ENCODE data around the gene KCNIP1. TPM values are rescaled to one million over a fixed set of nuclear protein-coding genes. Genes with fewer than 3 reads are reported as not detected.

The KCNIP1 gene
- total RNA-seq, 2 experiments from 2014 or later, result not detected

- DNase-seq (no peak), ATAC-seq (no peak)
- H3K27ac Mint-ChIP-seq, result no peak overlapping the region
- ChIA-PET POLR2A (no interaction called here), CTCF (interaction anchor here (0.7 kb wide), 1 partner anchor 59 kb away, joined by 3 read pairs; no protein-coding TSS in a partner anchor)
- no peaks in the 10 kb centered on the region for H3K4me1 Mint-ChIP-seq (ENCODE audit: low read depth)
- H3K36me3 Mint-ChIP-seq (ENCODE audit: low read depth), result no peaks in the 10 kb centered on the region
- no peaks in the 10 kb centered on the region for H3K27me3 Mint-ChIP-seq (ENCODE audit: low read depth)
- H3K4me3 Mint-ChIP-seq, result no peak overlapping the region
- no peaks in the 10 kb centered on the region for H3K9me3 Mint-ChIP-seq (ENCODE audit: insufficient read depth)
Observed at GRCh38 chr5:170769898-170770416, 266.1 kb downstream of the KCNIP1 start.

- Mint-ChIP-seq H3K9me3 (ENCODE audit: insufficient read depth) (no peaks in the 10 kb centered on the region), H3K36me3 (ENCODE audit: low read depth) (no peaks in the 10 kb centered on the region), H3K4me1 (ENCODE audit: low read depth) (no peaks in the 10 kb centered on the region), H3K27me3 (ENCODE audit: low read depth) (no peaks in the 10 kb centered on the region), H3K4me3 (no peak overlapping the region), H3K27ac (no peak overlapping the region)
- DNase-seq (no peak), ATAC-seq (no peak)
- ChIA-PET CTCF (no interaction called here), POLR2A (no interaction called here)
Observed at GRCh38 chr5:170771496-170771895, 267.7 kb downstream of the KCNIP1 start.

- no peak for DNase-seq
- POLR2A ChIA-PET, result no interaction called here
- no peak overlapping the region for H3K27ac Mint-ChIP-seq
- H3K27me3 Mint-ChIP-seq (ENCODE audit: low read depth), result no peaks in the 10 kb centered on the region
- no peaks in the 10 kb centered on the region for H3K36me3 Mint-ChIP-seq (ENCODE audit: low read depth)
- no peaks in the 10 kb centered on the region for H3K9me3 Mint-ChIP-seq (ENCODE audit: insufficient read depth)
- H3K4me1 Mint-ChIP-seq (ENCODE audit: low read depth), result no peaks in the 10 kb centered on the region
- CTCF ChIA-PET, result no interaction called here
- H3K4me3 Mint-ChIP-seq, result no peak overlapping the region
- ATAC-seq, result no peak
Observed at GRCh38 chr5:170773024-170773985, 269.5 kb downstream of the KCNIP1 start.

GRCh38 chr5:170774831-170775230 lies 271.0 kb downstream of the KCNIP1 start:
- Mint-ChIP-seq H3K36me3 (ENCODE audit: low read depth) (no peaks in the 10 kb centered on the region), H3K27ac (no peak overlapping the region), H3K9me3 (ENCODE audit: insufficient read depth) (no peaks in the 10 kb centered on the region), H3K4me1 (ENCODE audit: low read depth) (no peaks in the 10 kb centered on the region), H3K4me3 (no peak overlapping the region), H3K27me3 (ENCODE audit: low read depth) (no peaks in the 10 kb centered on the region)
- ChIA-PET CTCF (no interaction called here), POLR2A (no interaction called here)
- ATAC-seq, result no peak
- DNase-seq, result no peak

GRCh38 chr5:170781946-170782345 lies 278.1 kb downstream of the KCNIP1 start:
- ChIA-PET CTCF (no interaction called here), POLR2A (no interaction called here)
- no peaks in the 10 kb centered on the region for H3K9me3 Mint-ChIP-seq (ENCODE audit: insufficient read depth)
- H3K4me3 Mint-ChIP-seq, result no peak overlapping the region
- ATAC-seq, result no peak
- no peaks in the 10 kb centered on the region for H3K4me1 Mint-ChIP-seq (ENCODE audit: low read depth)
- no peaks in the 10 kb centered on the region for H3K36me3 Mint-ChIP-seq (ENCODE audit: low read depth)
- no peak overlapping the region for H3K27ac Mint-ChIP-seq
- no peak for DNase-seq
- no peaks in the 10 kb centered on the region for H3K27me3 Mint-ChIP-seq (ENCODE audit: low read depth)

GRCh38 chr5:170782438-170782837 lies 278.6 kb downstream of the KCNIP1 start:
- no peaks in the 10 kb centered on the region for H3K36me3 Mint-ChIP-seq (ENCODE audit: low read depth)
- no peak for DNase-seq

GRCh38 chr5:170783498-170784247 lies 279.9 kb downstream of the KCNIP1 start, which contains the start of gene GABRP:
TSS of gene GABRP (plus strand) at chr5:170783725. CDS start at chr5:170788616, 4,891 bp downstream.
- no peaks in the 10 kb centered on the region for H3K9me3 Mint-ChIP-seq (ENCODE audit: insufficient read depth)
- DNase-seq (no peak), ATAC-seq (no peak)
- H3K27ac Mint-ChIP-seq, result no peak within 1 kb of the TSS
- H3K4me3 Mint-ChIP-seq, result no peak within 1 kb of the TSS
- H3K36me3 Mint-ChIP-seq (ENCODE audit: low read depth), result no peaks in the 10 kb centered on the region
- CTCF ChIA-PET, result no interaction called here
- H3K4me1 Mint-ChIP-seq (ENCODE audit: low read depth), result no peaks in the 10 kb centered on the region
- POLR2A ChIA-PET, result no interaction called here
- no peaks in the 10 kb centered on the region for H3K27me3 Mint-ChIP-seq (ENCODE audit: low read depth)

More at GRCh38 chr5:170782438-170782837, 278.6 kb downstream of the KCNIP1 start:
- Mint-ChIP-seq H3K4me3 (no peak overlapping the region), H3K4me1 (ENCODE audit: low read depth) (no peaks in the 10 kb centered on the region), H3K27ac (no peak overlapping the region), H3K27me3 (ENCODE audit: low read depth) (no peaks in the 10 kb centered on the region), H3K9me3 (ENCODE audit: insufficient read depth) (no peaks in the 10 kb centered on the region)
- no peak for ATAC-seq
- CTCF ChIA-PET, result no interaction called here
- POLR2A ChIA-PET, result no interaction called here

- DNase-seq, result no peak
- no peak overlapping the region for H3K27ac Mint-ChIP-seq
- no peaks in the 10 kb centered on the region for H3K4me1 Mint-ChIP-seq (ENCODE audit: low read depth)
- H3K4me3 Mint-ChIP-seq, result no peak overlapping the region
- CTCF ChIA-PET, result no interaction called here
- H3K36me3 Mint-ChIP-seq (ENCODE audit: low read depth), result no peaks in the 10 kb centered on the region
- ATAC-seq, result no peak
- POLR2A ChIA-PET, result no interaction called here
- H3K27me3 Mint-ChIP-seq (ENCODE audit: low read depth), result no peaks in the 10 kb centered on the region
- no peaks in the 10 kb centered on the region for H3K9me3 Mint-ChIP-seq (ENCODE audit: insufficient read depth)
Observed at GRCh38 chr5:170785416-170785815, 281.6 kb downstream of the KCNIP1 start.

Other genes starting within 250 kb of the KCNIP1 start
- gene LCP2, start 206.2 kb upstream of the KCNIP1 start, total RNA-seq, result 100 to 1,000 TPM; 386 TPM
- not detected for gene KCNMB1, start 114.7 kb upstream of the KCNIP1 start, total RNA-seq

Data from activated CD8-positive, alpha-beta T cell treated with anti-CD3 and anti-CD28 coated beads, Interleukin-2, amount 10 ng/mL, durations not matched to agents 7 days and 5 days (primary cell).